GM20000 (cell line): ENCODE results near the gene PARD3.
"Not testable (repeated sequence)": the region's sequence is repeated elsewhere in the genome, so short reads cannot be mapped to it uniquely, and the experiment has no call there.

Experiments used
- DNase-seq: peaks from one replicate; pipeline ENCODE4 v3.0.0; 2012; ENCODE audit warnings: low spot score
- TF ChIP-seq, protein P1 (sequence below): IDR thresholded peaks from 2 replicates; pipeline ENCODE4 v1.5.1; 2012; ENCODE audit warnings: mild to moderate bottlenecking, control low read depth; ENCODE audit errors: extremely low read depth, missing control alignments

The PARD3 gene

DNA sequence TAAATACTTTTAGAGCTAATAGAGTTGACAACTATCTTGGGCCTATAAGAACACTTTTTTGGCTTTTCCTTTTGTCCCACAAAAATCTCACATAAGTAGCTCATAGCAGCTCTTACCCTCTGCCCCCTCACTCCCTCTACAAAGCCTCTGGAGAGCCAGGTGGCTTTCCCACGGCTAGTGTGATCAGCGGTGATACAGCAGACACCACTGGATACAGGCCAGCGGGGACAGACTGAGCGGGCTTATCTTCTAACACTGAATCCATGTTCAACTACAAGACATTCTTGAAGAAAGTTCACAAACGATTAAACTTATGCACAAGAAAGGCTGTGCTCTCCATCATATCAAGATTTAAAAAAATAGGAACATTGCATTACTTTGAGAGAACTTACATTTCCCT lies 377.2 kb downstream of the PARD3 start:
- DNase-seq = no peak
- TF ChIP-seq, protein P1, sequence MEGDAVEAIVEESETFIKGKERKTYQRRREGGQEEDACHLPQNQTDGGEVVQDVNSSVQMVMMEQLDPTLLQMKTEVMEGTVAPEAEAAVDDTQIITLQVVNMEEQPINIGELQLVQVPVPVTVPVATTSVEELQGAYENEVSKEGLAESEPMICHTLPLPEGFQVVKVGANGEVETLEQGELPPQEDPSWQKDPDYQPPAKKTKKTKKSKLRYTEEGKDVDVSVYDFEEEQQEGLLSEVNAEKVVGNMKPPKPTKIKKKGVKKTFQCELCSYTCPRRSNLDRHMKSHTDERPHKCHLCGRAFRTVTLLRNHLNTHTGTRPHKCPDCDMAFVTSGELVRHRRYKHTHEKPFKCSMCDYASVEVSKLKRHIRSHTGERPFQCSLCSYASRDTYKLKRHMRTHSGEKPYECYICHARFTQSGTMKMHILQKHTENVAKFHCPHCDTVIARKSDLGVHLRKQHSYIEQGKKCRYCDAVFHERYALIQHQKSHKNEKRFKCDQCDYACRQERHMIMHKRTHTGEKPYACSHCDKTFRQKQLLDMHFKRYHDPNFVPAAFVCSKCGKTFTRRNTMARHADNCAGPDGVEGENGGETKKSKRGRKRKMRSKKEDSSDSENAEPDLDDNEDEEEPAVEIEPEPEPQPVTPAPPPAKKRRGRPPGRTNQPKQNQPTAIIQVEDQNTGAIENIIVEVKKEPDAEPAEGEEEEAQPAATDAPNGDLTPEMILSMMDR = no peak

DNA sequence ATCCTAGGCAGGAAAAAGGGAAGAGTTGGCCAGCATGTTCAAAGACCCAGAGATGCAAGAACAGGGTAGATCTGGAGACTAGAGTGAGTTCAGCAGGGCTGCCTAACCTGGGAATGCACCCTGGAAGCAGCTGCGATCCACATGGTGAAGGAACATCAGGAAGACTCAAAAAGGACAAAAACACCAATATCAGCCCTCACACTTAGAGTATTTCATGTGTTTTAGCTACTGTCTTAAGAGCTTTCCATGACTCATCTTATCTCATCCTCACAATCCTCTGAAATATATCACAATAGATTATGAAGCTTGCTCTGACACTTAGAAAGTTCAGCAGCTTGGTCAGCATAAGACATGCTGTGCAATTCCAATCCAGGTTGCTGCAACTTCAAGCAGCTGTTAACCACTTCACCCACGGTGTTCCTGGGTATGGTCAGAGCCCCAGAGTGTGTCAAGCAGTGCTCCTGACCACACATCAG lies 380.9 kb downstream of the PARD3 start:
- TF ChIP-seq, protein P1 = no peak
- DNase-seq = no peak

DNA sequence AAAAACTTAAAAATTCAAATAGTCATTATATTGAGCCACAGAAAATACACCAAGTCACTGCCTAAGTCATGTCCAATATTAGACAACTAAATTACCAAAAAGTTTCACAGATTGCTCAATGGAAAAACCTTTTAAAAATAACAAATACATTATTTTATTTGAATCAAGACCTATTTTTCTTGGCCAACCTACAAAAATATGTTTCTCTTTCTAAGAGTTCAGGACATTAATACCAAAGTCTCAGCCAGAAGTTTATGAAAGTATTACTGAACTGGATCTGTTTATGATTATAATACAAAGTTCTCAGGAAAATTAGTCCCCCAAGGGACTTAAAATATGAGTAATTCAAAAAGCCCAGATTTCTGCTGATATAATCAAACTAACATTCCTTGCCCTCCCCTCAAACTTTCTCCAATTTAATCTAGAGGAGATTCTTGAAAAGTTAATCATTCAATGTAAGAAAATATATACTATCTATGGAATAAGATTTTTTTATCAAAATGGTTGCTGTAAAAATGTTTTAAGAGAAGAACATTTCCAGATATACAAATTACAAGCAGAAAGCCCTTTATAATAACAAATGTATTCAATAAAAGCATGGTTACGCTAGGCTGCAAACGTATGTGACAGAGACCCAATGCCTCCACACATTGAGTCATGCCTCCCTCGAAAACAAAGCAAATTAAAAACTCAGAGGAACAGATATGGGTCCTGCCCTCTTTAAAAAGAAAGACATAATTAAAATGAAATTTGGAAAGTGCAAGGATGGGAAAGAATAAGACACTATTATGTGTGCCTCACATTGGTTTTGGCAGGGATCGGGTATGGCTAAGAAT lies 381.6 kb downstream of the PARD3 start:
- TF ChIP-seq, protein P1 = no peak
- no peak for DNase-seq

DNA sequence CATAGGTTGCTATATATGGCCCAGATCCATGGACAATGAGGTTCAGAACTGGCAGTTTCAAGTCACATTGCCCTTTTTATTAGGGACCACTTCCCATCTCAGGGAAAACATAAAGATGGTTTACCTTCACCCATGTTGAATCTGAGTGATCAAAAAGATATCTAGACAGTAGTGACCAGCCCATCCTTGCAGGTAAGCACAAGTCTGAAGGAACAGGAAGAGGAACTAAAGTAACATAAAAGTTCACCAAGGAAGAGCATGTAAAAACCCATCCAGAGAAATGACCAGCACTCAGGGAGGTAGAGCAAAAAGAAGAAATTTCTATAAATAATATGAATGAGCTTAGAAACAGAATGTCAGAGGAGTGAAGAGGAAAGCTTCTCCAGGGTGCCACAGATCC lies 382.5 kb downstream of the PARD3 start:
- TF ChIP-seq, protein P1 = no peak
- no peak for DNase-seq

DNA sequence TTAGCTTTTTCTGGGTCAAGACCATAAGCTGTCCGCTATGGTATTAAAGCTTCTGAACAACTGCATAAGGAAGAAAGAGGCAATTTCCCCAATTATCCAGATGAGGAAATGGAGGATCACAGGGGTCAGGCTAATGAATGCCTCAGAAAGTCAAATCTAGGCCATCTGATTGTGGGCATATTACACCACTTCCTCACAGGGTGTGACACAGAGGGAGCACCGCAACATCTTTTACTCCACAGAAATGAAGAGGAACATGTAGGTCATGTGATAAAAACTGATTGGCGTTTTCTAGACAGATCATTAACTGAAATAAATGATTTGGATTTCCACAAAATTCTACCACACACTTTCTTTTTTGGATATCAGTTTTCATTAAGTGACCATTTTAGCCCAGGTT lies 384.4 kb downstream of the PARD3 start:
- TF ChIP-seq, protein P1 = no peak
- DNase-seq = no peak

DNA sequence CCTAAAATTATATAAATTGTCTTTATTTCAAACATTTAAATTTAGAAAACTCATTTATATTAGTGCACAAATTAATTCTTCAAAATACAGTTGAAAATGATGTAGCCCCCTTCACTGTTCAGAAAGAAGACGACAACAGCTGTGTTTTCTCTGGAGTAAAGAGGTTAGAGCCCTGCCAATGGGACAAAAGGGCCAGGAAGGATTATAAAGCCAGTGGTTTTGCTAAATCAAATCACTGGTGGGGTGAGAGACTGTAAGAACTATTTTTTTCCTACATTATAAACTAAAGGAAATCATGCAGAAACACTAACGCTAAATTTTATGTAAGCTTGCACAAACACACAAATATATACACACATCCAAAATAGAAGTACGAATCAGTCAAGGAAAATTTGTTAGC lies 386.6 kb downstream of the PARD3 start:
- TF ChIP-seq, protein P1 = no peak

GRCh38 chr10:34427911-34428216 lies 387.2 kb downstream of the PARD3 start:
- DNase-seq = no peak
- TF ChIP-seq, protein P1 = no peak

More for the DNA sequence above, 386.6 kb downstream of the PARD3 start:
- DNase-seq = no peak

GRCh38 chr10:34427158-34427910 lies 387.8 kb downstream of the PARD3 start:
- DNase-seq = not testable (repeated sequence)

- not testable (repeated sequence) for DNase-seq
Observed at GRCh38 chr10:34426538-34427157, 388.4 kb downstream of the PARD3 start.
